Measurements from ENCODE around the gene PARVG. TPM values are rescaled to one million over a fixed set of nuclear protein-coding genes. Genes with fewer than 3 reads are reported as not detected.

Gene PARVG
- total RNA-seq, 1 experiment from 2014 or later: 13.9 TPM

GRCh38 chr22:44245438-44245837 is 64.7 kb downstream of the PARVG start:
- TF ChIP-seq EZH2 (IDR thresholded peaks at IDR 0.05; ENCODE audit: borderline replicate concordance, low read depth, low read length, poor library complexity, severe bottlenecking): no peak
- TF ChIP-seq CTCF (conservative IDR thresholded peaks at IDR 0.05; ENCODE audit: low read depth, low read length): no peak
- H3K4me3 ChIP-seq (ENCODE audit: low read depth, low read length, poor library complexity, severe bottlenecking): no peak overlapping the region
- no peaks in the 10 kb centered on the region for H3K4me1 ChIP-seq (ENCODE audit: insufficient read depth, low read length, poor library complexity, severe bottlenecking)
- no TSS peak for BruUV-seq (replicated peaks)
- peaks cover 7% of the 10 kb centered on the region for H3K9me3 ChIP-seq (ENCODE audit: low read depth, low read length, poor library complexity, severe bottlenecking)
- CTCF ChIA-PET: no interaction called here
- DNase-seq (ENCODE audit: low spot score): no peak
- intact Hi-C loops (cut with micrococcal nuclease; ENCODE audit: unreplicated experiment): no loop called here
- no peak overlapping the region for H3K27ac ChIP-seq (ENCODE audit: low read depth, low read length, poor library complexity, severe bottlenecking)
- H3K27me3 ChIP-seq (replicated peaks; ENCODE audit: insufficient read depth, low read depth, low read length, poor library complexity): no peaks in the 10 kb centered on the region
- POLR2A ChIA-PET (ENCODE audit: low non-redundant PET): no interaction called here
- no peaks in the 10 kb centered on the region for H3K36me3 ChIP-seq (ENCODE audit: insufficient read depth, low read length, poor library complexity, severe bottlenecking)

GRCh38 chr22:44245867-44246266 is 65.1 kb downstream of the PARVG start:
- ChIA-PET CTCF (no interaction called here), POLR2A (ENCODE audit: low non-redundant PET) (no interaction called here)
- Histone ChIP-seq H3K36me3 (ENCODE audit: insufficient read depth, low read length, poor library complexity, severe bottlenecking) (no peaks in the 10 kb centered on the region), H3K27ac (ENCODE audit: low read depth, low read length, poor library complexity, severe bottlenecking) (no peak overlapping the region), H3K4me3 (ENCODE audit: low read depth, low read length, poor library complexity, severe bottlenecking) (no peak overlapping the region), H3K27me3 (replicated peaks; ENCODE audit: insufficient read depth, low read depth, low read length, poor library complexity) (no peaks in the 10 kb centered on the region), H3K9me3 (ENCODE audit: low read depth, low read length, poor library complexity, severe bottlenecking) (peaks cover 7% of the 10 kb centered on the region), H3K4me1 (ENCODE audit: insufficient read depth, low read length, poor library complexity, severe bottlenecking) (no peaks in the 10 kb centered on the region)
- intact Hi-C loops (cut with micrococcal nuclease; ENCODE audit: unreplicated experiment): no loop called here
- no peak for DNase-seq (ENCODE audit: low spot score)
- BruUV-seq (replicated peaks): no TSS peak
- TF ChIP-seq EZH2 (IDR thresholded peaks at IDR 0.05; ENCODE audit: borderline replicate concordance, low read depth, low read length, poor library complexity, severe bottlenecking) (no peak), CTCF (conservative IDR thresholded peaks at IDR 0.05; ENCODE audit: low read depth, low read length) (no peak)

DNA sequence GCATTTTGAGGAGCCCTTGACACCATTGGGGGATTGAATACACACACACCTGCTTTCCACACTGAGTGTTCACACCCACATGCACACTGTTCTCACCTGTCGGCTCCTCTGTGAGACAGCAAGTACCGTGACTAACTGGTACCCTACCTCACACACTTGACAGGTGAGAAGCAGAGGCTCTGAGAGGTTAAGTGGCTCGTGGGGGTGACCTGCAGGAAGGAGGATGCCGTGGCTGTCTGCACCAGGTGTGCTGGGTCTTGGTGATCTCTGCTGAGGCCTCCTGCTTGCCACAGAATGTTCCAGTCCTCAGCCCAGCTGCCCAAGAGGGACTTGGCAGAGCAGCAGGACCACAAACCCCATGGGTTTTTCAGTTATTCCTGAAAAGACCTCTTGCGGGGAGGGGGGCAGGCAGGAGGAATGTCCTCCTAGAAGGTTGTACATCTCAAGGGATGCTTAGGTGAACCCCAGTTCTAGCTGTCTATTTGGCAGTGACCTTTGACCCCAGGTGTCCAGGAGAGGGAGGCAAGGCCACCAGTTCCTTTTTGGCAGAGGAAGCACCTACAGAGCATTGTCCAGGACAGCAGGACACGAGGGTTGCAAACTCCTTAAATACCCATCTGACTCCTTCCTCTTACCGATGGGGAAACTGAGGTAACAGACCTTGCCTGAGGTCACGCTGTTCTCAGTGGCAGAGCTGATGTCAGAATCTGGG is 66.0 kb downstream of the PARVG start:
- Histone ChIP-seq H3K27ac (ENCODE audit: low read depth, low read length, poor library complexity, severe bottlenecking) (no peak overlapping the region), H3K36me3 (ENCODE audit: insufficient read depth, low read length, poor library complexity, severe bottlenecking) (no peaks in the 10 kb centered on the region), H3K4me1 (ENCODE audit: insufficient read depth, low read length, poor library complexity, severe bottlenecking) (no peaks in the 10 kb centered on the region), H3K4me3 (ENCODE audit: low read depth, low read length, poor library complexity, severe bottlenecking) (no peak overlapping the region), H3K27me3 (replicated peaks; ENCODE audit: insufficient read depth, low read depth, low read length, poor library complexity) (no peaks in the 10 kb centered on the region), H3K9me3 (ENCODE audit: low read depth, low read length, poor library complexity, severe bottlenecking) (peaks cover 7% of the 10 kb centered on the region)
- CTCF ChIA-PET: no interaction called here
- no TSS peak for BruUV-seq (replicated peaks)
- intact Hi-C loops (cut with micrococcal nuclease; ENCODE audit: unreplicated experiment): no loop called here
- DNase-seq (ENCODE audit: low spot score): no peak
- POLR2A ChIA-PET (ENCODE audit: low non-redundant PET): no interaction called here
- TF ChIP-seq EZH2 (IDR thresholded peaks at IDR 0.05; ENCODE audit: borderline replicate concordance, low read depth, low read length, poor library complexity, severe bottlenecking) (no peak), CTCF (conservative IDR thresholded peaks at IDR 0.05; ENCODE audit: low read depth, low read length) (no peak)

All from A673 (cell line).